ENCODE results near the gene CNTNAP2. TPM values are rescaled to one million over a fixed set of nuclear protein-coding genes. Genes with fewer than 3 reads are reported as not detected.

Gene CNTNAP2
- total RNA-seq, 1 experiment from 2014 or later = 64.5 TPM

- no peak overlapping the region for H3K9ac ChIP-seq (ENCODE audit: extremely low read depth, insufficient read length, low read length)
- H2AFZ ChIP-seq (ENCODE audit: low read length) = no peak overlapping the region
- no peak overlapping the region for H2BK120ac ChIP-seq (ENCODE audit: low read depth, low read length, poor library complexity, severe bottlenecking)
- H3K27me3 ChIP-seq (ENCODE audit: insufficient read depth, low read length) = no peaks in the 10 kb centered on the region
- no peak overlapping the region for H2BK15ac ChIP-seq (ENCODE audit: low read depth, low read length)
- H4K20me1 ChIP-seq (ENCODE audit: control insufficient read depth, insufficient read depth, insufficient read length) = no peaks in the 10 kb centered on the region
- H3K23ac ChIP-seq (ENCODE audit: insufficient read length, low read depth, low read length) = no peak overlapping the region
- no peak overlapping the region for H3K18ac ChIP-seq (ENCODE audit: insufficient read length, low read depth, low read length)
- no peaks in the 10 kb centered on the region; a peak in 1 of 7 replicates for H3K36me3 Mint-ChIP-seq (ENCODE audit: insufficient read depth in 1 of 3, low read depth in 3 of 3)
- H2BK5ac ChIP-seq (ENCODE audit: insufficient read length, low read length) = no peak overlapping the region
- H3K4me1 ChIP-seq (ENCODE audit: insufficient read depth, low read length) = no peaks in the 10 kb centered on the region
- no peak overlapping the region for H2AK5ac ChIP-seq (ENCODE audit: insufficient read length, low read length)
- H3K4me2 ChIP-seq (ENCODE audit: insufficient read depth, insufficient read length, low read length) = no peak overlapping the region
- no peak overlapping the region for H4K5ac ChIP-seq (ENCODE audit: insufficient read length, low read depth, low read length)
- H2BK12ac ChIP-seq (ENCODE audit: insufficient read length, low read depth, low read length) = no peak overlapping the region
- H4K8ac ChIP-seq (replicated peaks; ENCODE audit: insufficient read length, low read depth, low read length) = no peak overlapping the region
- H3K79me2 ChIP-seq (ENCODE audit: insufficient read depth, low read length) = no peaks in the 10 kb centered on the region
- no peaks in the 10 kb centered on the region for H3K79me1 ChIP-seq (ENCODE audit: insufficient read depth, low read depth, low read length, poor library complexity, severe bottlenecking)
- H3K4ac ChIP-seq (ENCODE audit: low read depth, low read length) = no peak overlapping the region
- H3K9me3 Mint-ChIP-seq = no peaks in the 10 kb centered on the region; a peak in 1 of 5 replicates
- no peak overlapping the region for H3K14ac ChIP-seq (ENCODE audit: insufficient read depth, low read length)
- WGBS (ENCODE audit: extremely low coverage, insufficient read length, low lambda C conversion rate) = no CpG with 5 or more reads among the region's 1 CpG
- no peak for DNase-seq
- no peaks in the 10 kb centered on the region for H3K23me2 ChIP-seq (ENCODE audit: insufficient read length, low read depth, low read length, poor library complexity, severe bottlenecking)
- no peaks in the 10 kb centered on the region for H3K9me3 ChIP-seq (ENCODE audit: control insufficient read depth, low read depth, low read length)
- H3T11ph ChIP-seq (ENCODE audit: low read length) = no peak overlapping the region
- H3K4me1 Mint-ChIP-seq = peaks cover 0 to 3% of the 10 kb centered on the region in 2 experiments; a peak in 1 of 4 replicates
- no peak overlapping the region for H3K27ac Mint-ChIP-seq
- H3K56ac ChIP-seq (ENCODE audit: insufficient read length, low read depth, low read length) = no peak overlapping the region
- TF ChIP-seq, protein P1, sequence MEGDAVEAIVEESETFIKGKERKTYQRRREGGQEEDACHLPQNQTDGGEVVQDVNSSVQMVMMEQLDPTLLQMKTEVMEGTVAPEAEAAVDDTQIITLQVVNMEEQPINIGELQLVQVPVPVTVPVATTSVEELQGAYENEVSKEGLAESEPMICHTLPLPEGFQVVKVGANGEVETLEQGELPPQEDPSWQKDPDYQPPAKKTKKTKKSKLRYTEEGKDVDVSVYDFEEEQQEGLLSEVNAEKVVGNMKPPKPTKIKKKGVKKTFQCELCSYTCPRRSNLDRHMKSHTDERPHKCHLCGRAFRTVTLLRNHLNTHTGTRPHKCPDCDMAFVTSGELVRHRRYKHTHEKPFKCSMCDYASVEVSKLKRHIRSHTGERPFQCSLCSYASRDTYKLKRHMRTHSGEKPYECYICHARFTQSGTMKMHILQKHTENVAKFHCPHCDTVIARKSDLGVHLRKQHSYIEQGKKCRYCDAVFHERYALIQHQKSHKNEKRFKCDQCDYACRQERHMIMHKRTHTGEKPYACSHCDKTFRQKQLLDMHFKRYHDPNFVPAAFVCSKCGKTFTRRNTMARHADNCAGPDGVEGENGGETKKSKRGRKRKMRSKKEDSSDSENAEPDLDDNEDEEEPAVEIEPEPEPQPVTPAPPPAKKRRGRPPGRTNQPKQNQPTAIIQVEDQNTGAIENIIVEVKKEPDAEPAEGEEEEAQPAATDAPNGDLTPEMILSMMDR (conservative IDR thresholded peaks at IDR 0.05) = no peak
- H3K4me3 Mint-ChIP-seq = no peak overlapping the region
- no peak overlapping the region for H3K27ac ChIP-seq (ENCODE audit: insufficient read length, low read depth, low read length)
- no peaks in the 10 kb centered on the region for H3K27me3 Mint-ChIP-seq (ENCODE audit: low read depth)
- no peak overlapping the region for H4K91ac ChIP-seq (ENCODE audit: insufficient read length, low read depth, low read length)
- no peak overlapping the region for H2BK20ac ChIP-seq (ENCODE audit: low read depth, low read length, poor library complexity, severe bottlenecking)
These were observed 289.1 kb downstream of the CNTNAP2 start for GRCh38 chr7:146405737-146406136.
